Measurements from ENCODE around the gene MGAT3. TPM values are rescaled to one million over a fixed set of nuclear protein-coding genes. Genes with fewer than 3 reads are reported as not detected.

The MGAT3 gene
- polyA plus RNA-seq, 1 experiment, result 0.10 TPM

GRCh38 chr22:39437791-39438704 lies 18.8 kb upstream of the MGAT3 start:
- POLR2A ChIA-PET, result interaction anchor here (1.1 kb wide), 1 partner anchor 86 kb away, joined by 4 read pairs; no protein-coding TSS in a partner anchor

GRCh38 chr22:39439170-39439569 lies 17.6 kb upstream of the MGAT3 start:
- no peaks in the 10 kb centered on the region for H3K9me3 ChIP-seq (ENCODE audit: control insufficient read depth, insufficient read depth, low read length)
- ChIA-PET CTCF (interaction anchor here (1.6 kb wide), 1 partner anchor 57 kb away, joined by 3 read pairs; no protein-coding TSS in a partner anchor), POLR2A (no interaction called here)
- H3K27ac ChIP-seq (ENCODE audit: low read depth, low read length), result no peak overlapping the region
- TF ChIP-seq CTCF (IDR thresholded peaks at IDR 0.05; ENCODE audit: low read depth, low read length), result no peak
- no peak for DNase-seq (ENCODE audit: low read depth, low spot score)
- no peak overlapping the region for H3K4me3 ChIP-seq (ENCODE audit: low read depth, low read length)
- no peaks in the 10 kb centered on the region for H3K27me3 ChIP-seq (ENCODE audit: control insufficient read depth, insufficient read depth, low read length)

More at GRCh38 chr22:39437791-39438704, 18.8 kb upstream of the MGAT3 start:
- DNase-seq (ENCODE audit: low read depth, low spot score), result no peak
- no peak for TF ChIP-seq CTCF (IDR thresholded peaks at IDR 0.05; ENCODE audit: low read depth, low read length)
- no peak overlapping the region for H3K4me3 ChIP-seq (ENCODE audit: low read depth, low read length)
- H3K27me3 ChIP-seq (ENCODE audit: control insufficient read depth, insufficient read depth, low read length), result no peaks in the 10 kb centered on the region
- no peak overlapping the region for H3K27ac ChIP-seq (ENCODE audit: low read depth, low read length)
- no peaks in the 10 kb centered on the region for H3K9me3 ChIP-seq (ENCODE audit: control insufficient read depth, insufficient read depth, low read length)
- CTCF ChIA-PET, result interaction anchor here (0.6 to 2.1 kb wide), 11 partner anchors 9 to 1979 kb away, joined by 3 to 9 read pairs (median 4); no protein-coding TSS in a partner anchor

- POLR2A ChIA-PET, result no interaction called here
- CTCF ChIA-PET, result no interaction called here
- no peaks in the 10 kb centered on the region for H3K27me3 ChIP-seq (ENCODE audit: control insufficient read depth, insufficient read depth, low read length)
Measured at GRCh38 chr22:39443398-39443797, 13.4 kb upstream of the MGAT3 start.

GRCh38 chr22:39444247-39444800 lies 12.5 kb upstream of the MGAT3 start:
- no peak overlapping the region for H3K27ac ChIP-seq (ENCODE audit: low read depth, low read length)
- no peaks in the 10 kb centered on the region; the same call in 1 of the 2 replicates for H3K9me3 ChIP-seq (ENCODE audit: control insufficient read depth, insufficient read depth, low read length)
- peaks cover 8% of the 10 kb centered on the region for H3K27me3 ChIP-seq (ENCODE audit: control insufficient read depth, insufficient read depth, low read length)
- H3K4me3 ChIP-seq (ENCODE audit: low read depth, low read length), result no peak overlapping the region
- CTCF ChIA-PET, result no interaction called here
- POLR2A ChIA-PET, result interaction anchor here (0.8 kb wide), 1 partner anchor 76 kb away, joined by 3 read pairs; no protein-coding TSS in a partner anchor
- no peak for TF ChIP-seq CTCF (IDR thresholded peaks at IDR 0.05; ENCODE audit: low read depth, low read length)
- DNase-seq (ENCODE audit: low read depth, low spot score), result no peak

More at GRCh38 chr22:39443398-39443797, 13.4 kb upstream of the MGAT3 start:
- H3K4me3 ChIP-seq (ENCODE audit: low read depth, low read length), result no peak overlapping the region
- no peak overlapping the region for H3K27ac ChIP-seq (ENCODE audit: low read depth, low read length)
- H3K9me3 ChIP-seq (ENCODE audit: control insufficient read depth, insufficient read depth, low read length), result no peaks in the 10 kb centered on the region; the same call in 1 of the 2 replicates
- no peak for TF ChIP-seq CTCF (IDR thresholded peaks at IDR 0.05; ENCODE audit: low read depth, low read length)
- no peak for DNase-seq (ENCODE audit: low read depth, low spot score)
